Lower leg skin (tissue), 3 donors: ENCODE measurements around the gene MAX.

Experiments
- CTCF ChIP-seq, 3 donors: fragments of 450-650 bp; IDR thresholded peaks; one replicate each; pipeline ENCODE4 v1.5.1; 2016; ENCODE audit warnings: antibody characterized with exemption in 3 of 3, mild to moderate bottlenecking in 3 of 3, moderate library complexity in 2 of 3
- POLR2A ChIP-seq, 2 donors: fragments of 450-650 bp; IDR thresholded peaks; one replicate each; pipeline ENCODE4 v1.6.1; 2016 to 2017; ENCODE audit warnings: antibody characterized with exemption in 2 of 2, mild to moderate bottlenecking in 1 of 2, moderate library complexity in 1 of 2

DNA sequence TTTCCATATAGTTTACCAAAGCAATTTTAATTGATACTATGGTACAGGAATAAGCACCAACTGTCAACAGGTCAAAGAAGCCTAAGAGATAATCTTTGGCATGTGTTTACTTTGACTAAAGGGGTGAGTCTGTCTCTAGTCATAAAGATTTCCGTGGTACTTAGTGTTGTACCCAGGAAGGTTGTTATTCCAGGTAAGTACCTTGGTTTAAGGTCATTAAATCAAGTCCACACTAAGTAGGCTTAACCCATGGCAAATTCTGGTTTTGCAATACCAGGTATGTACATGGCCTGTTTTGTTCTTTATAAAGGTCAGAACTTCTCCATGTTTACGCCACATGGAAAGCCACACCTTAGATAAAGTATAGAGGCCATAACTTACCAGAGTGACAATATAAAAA is 10.0 kb downstream of the MAX start:
- TF ChIP-seq POLR2A (IDR thresholded peaks at IDR 0.05) (no peak), CTCF (IDR thresholded peaks at IDR 0.05) (no peak)
